K562 (cell line): ENCODE measurements around the gene TOR1AIP1. TPM values are rescaled to one million over a fixed set of nuclear protein-coding genes. Genes with fewer than 3 reads are reported as not detected.

Source experiments
- BACH1 ChIP-seq: fragments of 200-800 bp; sonication (Bioruptor generic); IDR thresholded peaks from 2 replicates; pipeline ENCODE4 v1.6.1; 2016; ENCODE audit warnings: missing genetic modification characterization, missing compliant biosample characterization
- CREBBP ChIP-seq: IDR thresholded peaks from one replicate; pipeline ENCODE4 v1.6.1; 2012; ENCODE audit warnings: low read depth, mild to moderate bottlenecking, control low read depth, inconsistent platforms, low read length
- DIDO1 ChIP-seq: fragments of 450-650 bp; IDR thresholded peaks from 2 replicates; pipeline ENCODE4 v1.6.1; 2016; ENCODE audit warnings: low read depth, missing biosample characterization, missing genetic modification characterization
- DMBX1 ChIP-seq: fragments of 250-450 bp; sonication (Bioruptor Pico); IDR thresholded peaks from 2 replicates; pipeline ENCODE4 v1.8.0; 2022; ENCODE audit warnings: inconsistent platforms, mild to moderate bottlenecking, moderate library complexity, borderline replicate concordance
- DNMT1 ChIP-seq: fragments of 450-650 bp; IDR thresholded peaks from 2 replicates; pipeline ENCODE4 v1.6.1; 2016; ENCODE audit warnings: antibody characterized with exemption, mild to moderate bottlenecking
- EHMT2 ChIP-seq: fragments of 450-650 bp; IDR thresholded peaks from 2 replicates; pipeline ENCODE4 v1.6.1; 2018; ENCODE audit warnings: antibody characterized with exemption
- GTF2F1 ChIP-seq: IDR thresholded peaks from 2 replicates; pipeline ENCODE4 v1.6.1; 2011; ENCODE audit warnings: low read depth, low read length, improper control_type of control experiment
- HDAC6 ChIP-seq: IDR thresholded peaks from 2 replicates; pipeline ENCODE4 v1.6.1; 2012; ENCODE audit warnings: low read depth, mild to moderate bottlenecking, control low read depth, inconsistent platforms, low read length, moderate library complexity
- HLTF ChIP-seq: fragments of 450-650 bp; IDR thresholded peaks from 2 replicates; pipeline ENCODE4 v1.6.1; 2016
- MAFG ChIP-seq: fragments of 450-650 bp; conservative IDR thresholded peaks from 2 replicates; pipeline ENCODE4 v1.6.1; 2016; ENCODE audit warnings: missing genetic modification characterization, missing compliant biosample characterization
- MAFK ChIP-seq: IDR thresholded peaks from 2 replicates; pipeline ENCODE4 v1.6.1; 2011; ENCODE audit warnings: low read length, improper control_type of control experiment
- TGIF2 ChIP-seq: sonication (generic); formaldehyde crosslinking; IDR thresholded peaks from 2 replicates; pipeline ENCODE4 v1.8.1; 2022; ENCODE audit warnings: mild to moderate bottlenecking, missing genetic modification reagents, moderate library complexity
- YY1 ChIP-seq, 3 experiments: IDR thresholded peaks; 2 replicates each; pipeline ENCODE4 v1.6.1; 2011; ENCODE audit warnings: low read length in 2 of 3, mild to moderate bottlenecking in 2 of 3, moderate library complexity in 2 of 3, borderline replicate concordance in 1 of 3, control low read depth in 1 of 3, low read depth in 1 of 3; ENCODE audit not compliant: insufficient read depth in 3 of 3, insufficient replicate concordance in 2 of 3, control insufficient read depth in 1 of 3, insufficient read length in 1 of 3; ENCODE audit errors: extremely low read depth in 1 of 3
- ZNF316 ChIP-seq: fragments of 450-650 bp; IDR thresholded peaks from 2 replicates; pipeline ENCODE4 v1.6.1; 2016
- ZNF324 ChIP-seq: fragments of 250-450 bp; sonication (Bioruptor Pico); IDR thresholded peaks from 2 replicates; pipeline ENCODE4 v1.4.0; 2020; ENCODE audit warnings: mild to moderate bottlenecking
- ZNF695 ChIP-seq: fragments of 450-650 bp; formaldehyde crosslinking; IDR thresholded peaks from 2 replicates; pipeline ENCODE4 v1.4.0; 2020; ENCODE audit warnings: mild to moderate bottlenecking, moderate library complexity
- ZNF76 ChIP-seq: fragments of 250-450 bp; sonication (Bioruptor Pico); IDR thresholded peaks from 2 replicates; pipeline ENCODE4 v1.4.0; 2020; ENCODE audit warnings: mild to moderate bottlenecking, moderate library complexity, borderline replicate concordance
- ZNF780A ChIP-seq: fragments of 250-450 bp; sonication (Bioruptor Pico); IDR thresholded peaks from 2 replicates; pipeline ENCODE4 v1.5.0; 2021; ENCODE audit warnings: mild to moderate bottlenecking
- polyA plus RNA-seq, 8 experiments: library from polyadenylated mRNA; depleted of rRNA in 4 of 8; stranded (reverse) in 5 of 8; unstranded in 3 of 8; fragments of >200 nt; fragmentation: Nextera tagmentation in 2 of 8; fragmentation: Illumina TruSeq in 1 of 8; extraction: Ambion mirVana in 2 of 8; extraction: Trizol in 1 of 8; gene quantifications; 2 replicates each; pipeline versions ENCODE4 v1.2.1 to v1.2.3, GENCODE V29; 2011 to 2014; ENCODE audit warnings: inconsistent platforms in 1 of 8, missing spikeins in 1 of 8
- total RNA-seq, 7 experiments: library from RNA; depleted of rRNA in 6 of 7; stranded (reverse); fragments of >200 nt in 6 of 7; fragmentation: Illumina TruSeq in 2 of 7; extraction: Trizol in 2 of 7; gene quantifications; 2 replicates each; pipeline versions ENCODE4 v1.2.1 to v1.2.3, GENCODE V29; 2011 to 2021; ENCODE audit warnings: low replicate concordance in 1 of 7
- TF ChIP-seq, protein P1 (sequence below), 2 experiments: fragments of 450-650 bp; IDR thresholded peaks; 2 replicates each; pipeline ENCODE4 v1.6.1; 2016; ENCODE audit warnings: mild to moderate bottlenecking in 2 of 2, borderline replicate concordance in 1 of 2, low read depth in 1 of 2, moderate library complexity in 1 of 2
- TF ChIP-seq, protein P2 (sequence below): sonication (generic); formaldehyde crosslinking; IDR thresholded peaks from 2 replicates; pipeline ENCODE4 v1.9.0; 2022; ENCODE audit warnings: mild to moderate bottlenecking, missing genetic modification reagents

The TOR1AIP1 gene
- total and polyA plus RNA-seq, 9 of the 15 experiments (the other 6 are each of a cell fraction or from before 2014, with no cell fraction given): 18.1 to 46.9 (median 35.5) TPM

- TF ChIP-seq, protein P1, sequence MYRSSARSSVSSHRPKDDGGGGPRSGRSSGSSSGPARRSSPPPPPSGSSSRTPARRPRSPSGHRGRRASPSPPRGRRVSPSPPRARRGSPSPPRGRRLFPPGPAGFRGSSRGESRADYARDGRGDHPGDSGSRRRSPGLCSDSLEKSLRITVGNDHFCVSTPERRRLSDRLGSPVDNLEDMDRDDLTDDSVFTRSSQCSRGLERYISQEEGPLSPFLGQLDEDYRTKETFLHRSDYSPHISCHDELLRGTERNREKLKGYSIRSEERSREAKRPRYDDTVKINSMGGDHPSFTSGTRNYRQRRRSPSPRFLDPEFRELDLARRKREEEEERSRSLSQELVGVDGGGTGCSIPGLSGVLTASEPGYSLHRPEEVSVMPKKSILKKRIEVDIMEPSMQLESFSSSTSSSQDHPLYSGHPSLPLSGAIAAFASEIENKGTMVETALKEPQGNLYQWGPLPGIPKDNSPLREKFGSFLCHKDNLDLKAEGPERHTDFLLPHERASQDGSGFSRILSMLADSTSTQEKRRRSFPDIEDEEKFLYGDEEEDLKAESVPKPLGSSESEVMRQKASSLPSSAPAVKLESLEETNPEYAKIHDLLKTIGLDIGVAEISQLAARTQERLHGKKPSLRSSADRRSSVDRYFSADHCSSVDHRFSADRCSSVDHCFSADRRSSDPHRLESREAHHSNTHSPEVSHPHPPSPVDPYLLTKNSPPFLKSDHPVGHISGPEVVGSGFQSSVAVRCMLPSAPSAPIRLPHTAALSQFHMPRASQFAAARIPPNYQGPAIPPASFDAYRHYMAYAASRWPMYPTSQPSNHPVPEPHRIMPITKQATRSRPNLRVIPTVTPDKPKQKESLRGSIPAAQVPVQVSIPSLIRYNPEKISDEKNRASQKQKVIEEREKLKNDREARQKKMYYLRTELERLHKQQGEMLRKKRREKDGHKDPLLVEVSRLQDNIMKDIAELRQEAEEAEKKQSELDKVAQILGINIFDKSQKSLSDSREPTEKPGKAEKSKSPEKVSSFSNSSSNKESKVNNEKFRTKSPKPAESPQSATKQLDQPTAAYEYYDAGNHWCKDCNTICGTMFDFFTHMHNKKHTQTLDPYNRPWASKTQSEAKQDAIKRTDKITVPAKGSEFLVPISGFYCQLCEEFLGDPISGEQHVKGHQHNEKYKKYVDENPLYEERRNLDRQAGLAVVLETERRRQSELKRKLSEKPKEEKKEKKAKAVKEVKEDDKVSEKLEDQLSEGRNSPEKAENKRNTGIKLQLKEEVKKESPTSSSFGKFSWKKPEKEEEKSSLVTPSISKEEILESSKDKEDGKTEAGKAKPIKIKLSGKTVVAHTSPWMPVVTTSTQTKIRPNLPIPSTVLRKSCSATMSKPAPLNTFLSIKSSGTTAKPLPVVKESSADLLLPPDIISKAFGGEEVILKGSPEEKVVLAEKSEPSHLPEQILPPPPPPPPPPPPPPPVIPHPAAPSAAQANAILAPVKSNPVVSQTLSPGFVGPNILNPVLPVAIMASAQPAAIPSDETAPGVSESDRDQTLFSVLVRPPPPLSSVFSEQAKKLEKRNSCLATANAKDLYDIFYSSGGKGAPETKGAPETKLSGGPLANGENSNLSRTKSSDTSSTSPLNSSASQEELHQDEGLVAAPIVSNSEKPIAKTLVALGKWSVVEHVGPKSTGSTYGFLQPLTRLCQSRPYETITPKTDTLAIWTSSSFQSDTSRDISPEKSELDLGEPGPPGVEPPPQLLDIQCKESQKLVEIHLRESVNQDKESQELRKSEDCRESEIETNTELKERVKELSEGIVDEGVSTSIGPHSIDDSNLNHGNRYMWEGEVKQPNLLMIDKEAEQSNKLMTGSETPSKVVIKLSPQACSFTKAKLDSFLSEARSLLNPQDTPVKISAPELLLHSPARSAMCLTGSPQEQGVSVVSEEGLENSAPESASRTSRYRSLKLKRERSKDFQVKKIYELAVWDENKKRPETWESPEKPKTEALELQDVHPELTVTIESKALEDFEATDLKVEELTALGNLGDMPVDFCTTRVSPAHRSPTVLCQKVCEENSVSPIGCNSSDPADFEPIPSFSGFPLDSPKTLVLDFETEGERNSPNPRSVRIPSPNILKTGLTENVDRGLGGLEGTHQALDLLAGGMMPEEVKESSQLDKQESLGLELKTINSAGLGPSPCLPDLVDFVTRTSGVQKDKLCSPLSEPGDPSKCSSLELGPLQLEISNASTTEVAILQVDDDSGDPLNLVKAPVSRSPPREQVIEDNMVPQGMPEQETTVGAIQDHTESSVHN (IDR thresholded peaks at IDR 0.05; ENCODE audit: borderline replicate concordance in 1 of 2, low read depth in 1 of 2): no peak
- TF ChIP-seq MAFG (tag) (peak; percentile 24; the same call in 1 of the 2 replicates), TGIF2 (CRISPR knock-in tag) (no peak), DMBX1 (CRISPR knock-in tag) (no peak), YY1 (IDR thresholded peaks at IDR 0.05; ENCODE audit: borderline replicate concordance in 1 of 3, control insufficient read depth in 1 of 3, extremely low read depth in 1 of 3, insufficient read depth in 3 of 3, insufficient read length in 1 of 3, insufficient replicate concordance in 2 of 3, low read depth in 1 of 3, low read length in 2 of 3) (no peak), ZNF324 (CRISPR knock-in tag) (no peak), MAFK (peak; percentile 18; the same call in 1 of the 2 replicates), GTF2F1 (no peak), ZNF316 (peak; percentile 50; the same call in 1 of the 2 replicates), DNMT1 (no peak), ZNF695 (CRISPR knock-in tag) (no peak), HLTF (no peak), EHMT2 (no peak), CREBBP (no peak), DIDO1 (tag) (no peak), ZNF76 (CRISPR knock-in tag) (no peak), ZNF780A (no peak), HDAC6 (no peak), BACH1 (tag) (no peak)
- TF ChIP-seq, protein P2, sequence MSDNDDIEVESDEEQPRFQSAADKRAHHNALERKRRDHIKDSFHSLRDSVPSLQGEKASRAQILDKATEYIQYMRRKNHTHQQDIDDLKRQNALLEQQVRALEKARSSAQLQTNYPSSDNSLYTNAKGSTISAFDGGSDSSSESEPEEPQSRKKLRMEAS: no peak
These were observed 33.9 kb upstream of the TOR1AIP1 start (continued) for GRCh38 chr1:179848233-179848632.
